Neural cell (in vitro differentiated cells): ENCODE measurements around the gene SH3BGRL2. TPM values are rescaled to one million over a fixed set of nuclear protein-coding genes. Genes with fewer than 3 reads are reported as not detected.
A peak's percentile ranks its signal among the peaks of the same experiment; 100 is the strongest.

Experiments
- H2AFZ ChIP-seq: fragments of 200-600, 300-800 bp; sonication (generic), shearing (Covaris generic); 2 replicates; pipeline ENCODE4 v1.6.0; 2014; ENCODE audit warnings: low read depth, mild to moderate bottlenecking, antibody characterized with exemption, low read length, moderate library complexity
- H3F3A ChIP-seq: fragments of 200-600 bp; shearing (Covaris generic); 2 replicates; pipeline ENCODE4 v1.6.1; 2016; ENCODE audit warnings: mild to moderate bottlenecking, moderate library complexity, mixed read lengths, antibody characterized with exemption, low read length; ENCODE audit not compliant: insufficient read depth, poor library complexity, severe bottlenecking
- H3K27ac ChIP-seq: fragments of 200-600, 300-800 bp; sonication (generic), shearing (Covaris generic); 2 replicates; pipeline ENCODE4 v1.5.1; 2014; ENCODE audit warnings: mild to moderate bottlenecking, low read length, moderate library complexity
- H3K27me3 ChIP-seq: fragments of 300-800, 200-600 bp; sonication (generic), shearing (Covaris generic); 2 replicates; pipeline ENCODE4 v1.6.0; 2014; ENCODE audit warnings: mild to moderate bottlenecking, low read depth, low read length, moderate library complexity; ENCODE audit not compliant: insufficient read depth
- H3K36me3 ChIP-seq: fragments of 300-800, 200-600 bp; sonication (generic), shearing (Covaris generic); 2 replicates; pipeline ENCODE4 v1.5.1; 2014; ENCODE audit warnings: mild to moderate bottlenecking, antibody characterized with exemption, low read length, moderate library complexity; ENCODE audit not compliant: insufficient read depth
- H3K4me2 ChIP-seq: fragments of 300-800, 200-600 bp; sonication (generic), shearing (Covaris generic); 2 replicates; pipeline ENCODE4 v1.6.0; 2014; ENCODE audit warnings: mild to moderate bottlenecking, low read length
- H3K4me3 ChIP-seq: fragments of 300-800, 200-600 bp; sonication (generic), shearing (Covaris generic); 2 replicates; pipeline ENCODE4 v1.5.1; 2014; ENCODE audit warnings: mild to moderate bottlenecking, low read length, moderate library complexity
- H3K79me2 ChIP-seq: fragments of 200-600 bp; shearing (Covaris generic); replicated peaks from 2 replicates; pipeline ENCODE4 v1.6.0; 2014; ENCODE audit warnings: mild to moderate bottlenecking, low read length, moderate library complexity; ENCODE audit not compliant: insufficient read depth
- H3K9ac ChIP-seq: fragments of 300-800, 200-600 bp; sonication (generic), shearing (Covaris generic); 2 replicates; pipeline ENCODE4 v1.6.1; 2016; ENCODE audit warnings: mild to moderate bottlenecking, low read length, mixed read lengths
- H3K9me2 ChIP-seq: fragments of 200-600 bp; shearing (Covaris generic); 2 replicates; pipeline ENCODE4 v1.6.1; 2016; ENCODE audit warnings: mild to moderate bottlenecking, low read length, mixed read lengths; ENCODE audit not compliant: insufficient read depth
- H3K9me3 ChIP-seq: fragments of 200-600, 300-800 bp; sonication (generic), shearing (Covaris generic); 2 replicates; pipeline ENCODE4 v1.6.1; 2016; ENCODE audit warnings: mild to moderate bottlenecking, mixed run types, low read length, moderate library complexity, mixed read lengths
- H4K20me1 ChIP-seq: fragments of 200-600 bp; shearing (Covaris generic); 2 replicates; pipeline ENCODE4 v1.6.1; 2016; ENCODE audit warnings: mild to moderate bottlenecking, mixed run types; ENCODE audit not compliant: insufficient read depth
- POLR2AphosphoS5 ChIP-seq: IDR thresholded peaks from 2 replicates; pipeline ENCODE4 v1.6.1; 2012
- REST ChIP-seq: IDR thresholded peaks from 2 replicates; pipeline ENCODE4 v1.6.1; 2012; ENCODE audit warnings: borderline replicate concordance
- polyA plus RNA-seq: library from polyadenylated mRNA; depleted of rRNA; stranded (reverse); fragments of >200 nt; gene quantifications from 2 replicates; pipeline ENCODE4 v1.2.3, GENCODE V29; 2014

SH3BGRL2 gene
- polyA plus RNA-seq, 1 donor from 2014 or later: 25.3 TPM

- Histone ChIP-seq H3K9me2 (no peaks in the 10 kb centered on the region), H3F3A (no peaks in the 10 kb centered on the region), H3K9ac (no peak overlapping the region), H3K27ac (peak overlapping the region; percentile 11), H3K9me3 (no peaks in the 10 kb centered on the region), H2AFZ (no peak overlapping the region), H3K4me3 (no peak overlapping the region), H3K4me2 (no peak overlapping the region), H3K79me2 (no peaks in the 10 kb centered on the region), H3K27me3 (no peaks in the 10 kb centered on the region), H3K36me3 (no peaks in the 10 kb centered on the region), H4K20me1 (no peaks in the 10 kb centered on the region)
- no peak for TF ChIP-seq REST
- peak; percentile 20 for TF ChIP-seq POLR2AphosphoS5
These were observed 119.7 kb downstream of the SH3BGRL2 start for GRCh38 chr6:79750806-79751205.

Other genes starting within 250 kb of the SH3BGRL2 start
- 11.5 and 13.2 TPM in 2 replicates for gene LCA5, start 93.9 kb upstream of the SH3BGRL2 start, polyA plus RNA-seq